HG03097 (cell line): Measurements from ENCODE around the gene ERMP1.

ENCODE experiments used
- ATAC-seq: cut with Tn5 transposase; IDR thresholded peaks from one replicate; pipeline ENCODE4 v1.9.1; 2021; ENCODE audit not compliant: unreplicated experiment, low FRiP score

Gene ERMP1

GRCh38 chr9:5854063-5854790, 21.3 kb upstream of the ERMP1 start:
- ATAC-seq: no peak

DNA sequence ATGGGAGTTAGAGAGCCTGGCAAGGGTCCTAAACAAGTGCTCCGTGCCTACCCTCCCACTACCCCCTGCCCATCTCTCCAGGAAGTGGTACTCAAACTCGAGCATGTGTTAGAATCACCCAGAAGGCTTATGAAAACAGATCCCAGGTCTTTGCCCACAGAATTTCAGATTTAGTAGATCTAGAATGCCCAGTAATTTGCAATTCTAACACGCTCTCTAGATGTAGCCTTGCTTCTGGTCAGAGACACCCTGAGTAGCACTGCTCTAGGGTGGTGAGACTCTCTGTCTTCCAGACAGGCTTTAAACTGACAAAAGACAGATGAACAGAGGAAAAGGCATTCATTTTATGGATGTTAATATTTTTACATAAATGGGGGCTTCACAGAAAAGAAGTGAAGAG, 20.7 kb upstream of the ERMP1 start:
- ATAC-seq: no peak

DNA sequence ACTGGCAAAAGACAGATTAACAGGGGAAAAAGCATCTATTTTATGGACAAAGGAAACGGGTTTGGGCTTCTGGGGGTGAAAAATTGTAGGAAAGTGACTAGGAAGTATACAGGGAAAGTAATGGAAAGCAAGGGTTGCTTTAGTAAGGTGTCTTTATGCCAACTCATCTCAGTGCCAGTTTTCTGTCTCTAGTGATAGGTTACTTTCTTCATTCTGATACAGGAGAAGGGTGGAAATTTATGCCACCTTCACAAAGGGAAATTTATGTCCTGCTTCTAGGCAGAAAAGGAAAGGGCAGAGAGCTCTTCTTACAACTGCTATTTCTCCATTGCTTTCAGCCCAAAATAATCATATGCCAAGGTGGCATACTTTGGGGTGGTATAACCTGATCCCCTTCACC, 20.1 kb upstream of the ERMP1 start:
- ATAC-seq: no peak

GRCh38 chr9:5851445-5851844, 18.5 kb upstream of the ERMP1 start:
- peak; percentile 67 for ATAC-seq

GRCh38 chr9:5850724-5851122, 17.8 kb upstream of the ERMP1 start:
- no peak for ATAC-seq

GRCh38 chr9:5848372-5848882, 15.5 kb upstream of the ERMP1 start:
- ATAC-seq: no peak

DNA sequence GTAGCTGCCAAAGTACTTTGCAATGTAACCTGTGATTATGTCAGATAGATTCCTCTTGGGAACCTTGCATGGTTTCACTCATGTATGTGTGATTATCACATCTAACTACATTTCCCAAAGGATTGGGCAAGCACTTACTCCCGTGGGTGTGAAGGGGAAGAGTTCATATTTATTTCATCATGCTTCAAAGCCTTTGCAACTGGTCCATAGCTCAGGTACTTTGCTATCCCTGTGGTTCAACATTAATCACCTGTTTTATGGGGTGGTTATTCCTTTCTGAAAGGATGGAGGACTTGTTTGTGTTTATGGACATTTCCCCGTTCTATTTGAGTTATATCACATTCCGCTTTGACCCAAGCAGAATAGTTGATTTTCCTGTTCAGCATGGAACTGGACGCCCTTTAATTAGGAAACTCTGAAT, 13.6 kb upstream of the ERMP1 start:
- ATAC-seq: no peak

GRCh38 chr9:5846096-5846495, 13.2 kb upstream of the ERMP1 start:
- ATAC-seq: no peak

- ATAC-seq: no peak
Observed at GRCh38 chr9:5845157-5845531, 12.2 kb upstream of the ERMP1 start.

- no peak for ATAC-seq
Observed at GRCh38 chr9:5843794-5844471, 11.0 kb upstream of the ERMP1 start.

DNA sequence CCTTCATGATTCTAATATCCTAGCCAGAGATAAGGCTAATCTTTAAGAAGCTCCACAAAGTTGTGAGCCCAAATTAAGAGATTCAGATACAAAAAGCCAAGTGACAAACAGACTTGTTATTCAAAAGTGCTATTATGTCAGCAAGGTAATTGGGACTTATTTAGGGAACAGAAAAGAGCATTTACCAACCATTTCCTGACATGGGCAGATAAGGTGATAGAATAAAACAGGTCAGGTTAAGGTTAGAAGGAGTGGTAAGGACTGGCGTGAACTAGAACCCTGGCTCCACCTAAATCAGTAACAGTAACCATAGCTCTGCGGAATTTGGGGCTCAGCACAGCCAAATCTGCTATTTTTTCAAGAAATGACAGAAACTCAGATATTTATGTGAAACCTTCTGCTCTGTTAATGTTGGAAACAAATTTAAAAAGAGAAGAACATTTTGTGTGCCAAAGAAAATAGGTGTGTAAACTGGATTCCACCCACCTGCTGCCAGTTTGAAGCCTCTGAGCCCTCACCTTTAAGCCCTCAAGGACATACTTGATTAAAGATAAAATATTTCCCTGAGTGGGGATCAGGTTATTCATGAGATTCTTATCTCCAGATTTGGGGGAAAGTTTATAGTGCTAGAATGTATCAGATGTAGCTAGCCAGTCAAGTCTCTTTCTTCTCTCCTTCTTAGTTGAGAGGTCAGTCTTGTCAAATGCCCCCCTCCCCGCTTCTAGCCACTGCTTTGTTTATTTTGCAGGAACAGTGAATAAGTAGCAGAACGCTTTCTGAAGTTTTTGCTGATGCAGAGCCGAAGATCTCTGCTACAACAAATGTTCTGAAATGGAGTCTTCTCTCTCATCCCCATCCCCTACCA, 10.2 kb upstream of the ERMP1 start:
- no peak for ATAC-seq

GRCh38 chr9:5841771-5842573, 9.1 kb upstream of the ERMP1 start:
- ATAC-seq: no peak

DNA sequence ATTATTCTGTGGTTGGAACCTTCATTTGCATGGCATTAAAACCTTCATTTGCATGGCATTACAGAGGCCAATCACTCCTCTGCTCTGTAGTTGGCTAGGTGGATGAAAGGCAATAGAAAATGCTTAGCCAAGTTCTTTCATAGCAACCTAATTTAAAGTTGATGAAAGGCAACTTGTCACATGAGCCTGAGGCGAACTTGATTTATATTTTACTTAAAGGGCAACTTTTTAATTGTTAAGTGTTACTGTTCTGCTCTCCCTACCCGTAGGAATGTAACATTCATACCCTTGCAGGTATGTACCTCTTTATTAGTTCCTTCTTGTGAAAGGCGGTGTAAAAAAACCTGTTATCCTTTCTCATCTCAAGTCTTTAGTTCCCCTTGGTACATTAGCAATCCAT, 7.9 kb upstream of the ERMP1 start:
- ATAC-seq: no peak

GRCh38 chr9:5839572-5839902, 6.6 kb upstream of the ERMP1 start:
- ATAC-seq: no peak

GRCh38 chr9:5838884-5839571, 6.1 kb upstream of the ERMP1 start:
- ATAC-seq: no peak

- no peak for ATAC-seq
Observed at GRCh38 chr9:5835808-5836207, 2.9 kb upstream of the ERMP1 start.

DNA sequence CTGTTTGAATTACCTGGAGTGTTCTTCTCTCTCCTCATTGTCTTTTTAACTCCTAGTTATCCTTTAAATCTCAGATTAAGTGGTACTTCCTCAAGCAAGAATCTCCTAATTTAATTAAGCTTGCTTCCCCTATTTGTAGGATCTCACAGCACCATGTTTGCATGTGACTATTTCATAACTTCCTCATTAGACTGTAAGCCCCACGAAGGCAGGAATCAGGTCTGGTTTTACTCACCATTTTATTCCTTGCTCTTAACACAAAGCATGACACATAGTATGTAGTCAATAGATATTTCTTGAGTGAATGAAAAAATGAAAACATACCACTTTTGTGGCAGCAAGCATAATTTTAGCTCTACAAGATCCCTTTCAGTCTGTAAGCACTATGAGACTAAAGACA, 1.3 kb upstream of the ERMP1 start:
- ATAC-seq: no peak

DNA sequence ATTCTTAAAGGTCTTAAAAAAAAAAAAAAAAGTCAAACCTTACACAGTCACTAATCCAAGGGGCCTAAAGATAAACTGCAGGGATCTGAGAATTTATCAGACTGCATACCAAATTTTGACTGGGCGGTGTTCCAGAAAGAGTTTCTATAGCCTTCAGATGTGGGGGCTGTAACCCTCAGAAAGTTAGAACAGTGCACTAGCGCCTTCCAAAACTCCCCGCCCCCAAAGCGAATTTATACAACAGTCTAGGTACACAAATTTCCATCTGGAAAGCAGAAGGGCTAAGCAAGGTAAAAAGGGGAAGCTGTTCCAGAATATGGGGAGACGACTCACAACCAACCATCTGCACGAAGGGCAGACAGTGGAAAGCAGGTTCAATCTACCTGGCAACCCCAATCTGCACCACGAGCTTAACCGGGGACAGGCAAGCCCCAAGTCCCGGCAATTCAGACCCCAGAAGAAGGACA, 813 bp downstream of the ERMP1 start:
- peak; percentile 11 for ATAC-seq

- no peak for ATAC-seq
Observed at GRCh38 chr9:5825895-5826622, 6.9 kb downstream of the ERMP1 start.
